Measurements from ENCODE around the gene ZNF212.

DNA sequence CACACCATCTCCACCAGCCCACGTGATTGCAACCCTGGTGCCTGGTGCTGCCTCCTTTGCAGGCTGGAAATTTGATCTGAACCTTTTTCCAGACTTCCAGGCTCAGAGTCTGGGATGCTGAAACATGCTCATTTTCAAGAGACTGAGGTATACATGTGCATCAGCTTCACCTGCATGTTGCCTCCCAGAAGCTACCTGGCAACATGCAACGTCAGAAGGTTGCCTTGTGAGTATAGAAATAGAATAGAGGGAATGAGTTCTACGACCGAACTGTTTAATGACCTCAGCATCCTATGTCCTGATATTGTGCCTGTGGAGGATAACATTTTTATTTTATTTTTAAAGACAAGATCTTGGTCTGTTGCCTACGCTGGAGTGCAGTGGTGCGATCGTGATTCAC is 1.9 kb upstream of the ZNF212 start:
- TF ChIP-seq, protein P1, sequence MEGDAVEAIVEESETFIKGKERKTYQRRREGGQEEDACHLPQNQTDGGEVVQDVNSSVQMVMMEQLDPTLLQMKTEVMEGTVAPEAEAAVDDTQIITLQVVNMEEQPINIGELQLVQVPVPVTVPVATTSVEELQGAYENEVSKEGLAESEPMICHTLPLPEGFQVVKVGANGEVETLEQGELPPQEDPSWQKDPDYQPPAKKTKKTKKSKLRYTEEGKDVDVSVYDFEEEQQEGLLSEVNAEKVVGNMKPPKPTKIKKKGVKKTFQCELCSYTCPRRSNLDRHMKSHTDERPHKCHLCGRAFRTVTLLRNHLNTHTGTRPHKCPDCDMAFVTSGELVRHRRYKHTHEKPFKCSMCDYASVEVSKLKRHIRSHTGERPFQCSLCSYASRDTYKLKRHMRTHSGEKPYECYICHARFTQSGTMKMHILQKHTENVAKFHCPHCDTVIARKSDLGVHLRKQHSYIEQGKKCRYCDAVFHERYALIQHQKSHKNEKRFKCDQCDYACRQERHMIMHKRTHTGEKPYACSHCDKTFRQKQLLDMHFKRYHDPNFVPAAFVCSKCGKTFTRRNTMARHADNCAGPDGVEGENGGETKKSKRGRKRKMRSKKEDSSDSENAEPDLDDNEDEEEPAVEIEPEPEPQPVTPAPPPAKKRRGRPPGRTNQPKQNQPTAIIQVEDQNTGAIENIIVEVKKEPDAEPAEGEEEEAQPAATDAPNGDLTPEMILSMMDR (IDR thresholded peaks at IDR 0.05) = no peak
- no peak for TF ChIP-seq POLR2A (IDR thresholded peaks at IDR 0.05)

Data from right lobe of liver (tissue), 4 donors.